K562 (cell line): ENCODE results near the gene LSP1.

Experiments
- CTCF ChIP-seq, 3 experiments: IDR thresholded peaks in 2 of 3; conservative IDR thresholded peaks in 1 of 3; 2 replicates each; pipeline ENCODE4 v1.5.1; 2011 to 2012; ENCODE audit warnings: low read length in 3 of 3, mild to moderate bottlenecking in 3 of 3, control low read depth in 2 of 3, improper control_type of control experiment in 1 of 3, inconsistent platforms in 1 of 3, low read depth in 1 of 3, mixed read lengths in 1 of 3, moderate library complexity in 1 of 3; ENCODE audit not compliant: insufficient read depth in 2 of 3
- DPF2 ChIP-seq: fragments of 450-650 bp; IDR thresholded peaks from 2 replicates; pipeline ENCODE4 v1.6.1; 2016
- E2F4 ChIP-seq: sonication (generic); formaldehyde crosslinking; IDR thresholded peaks from 2 replicates; pipeline ENCODE4 v1.8.0; 2022; ENCODE audit warnings: mild to moderate bottlenecking, low read depth, missing genetic modification reagents
- EP300 ChIP-seq: IDR thresholded peaks from 2 replicates; pipeline ENCODE4 v1.6.1; 2012; ENCODE audit warnings: low read length, improper control_type of control experiment
- FOS ChIP-seq: IDR thresholded peaks from 3 replicates; pipeline ENCODE4 v1.6.1; 2011; ENCODE audit not compliant: insufficient read length; ENCODE audit errors: extremely low read depth
- GTF3C2 ChIP-seq: IDR thresholded peaks from 3 replicates; pipeline ENCODE4 v1.6.1; 2011; ENCODE audit warnings: borderline replicate concordance, mild to moderate bottlenecking, moderate library complexity; ENCODE audit not compliant: insufficient read length; ENCODE audit errors: extremely low read depth
- MTF1 ChIP-seq: fragments of 250-450 bp; sonication (Bioruptor Pico); IDR thresholded peaks from 2 replicates; pipeline ENCODE4 v1.9.0; 2021; ENCODE audit warnings: moderate library complexity, mild to moderate bottlenecking, inconsistent platforms, borderline replicate concordance
- PHF8 ChIP-seq: fragments of 200-600 bp; sonication (generic); IDR thresholded peaks from 2 replicates; pipeline ENCODE4 v1.6.1; 2012; ENCODE audit warnings: mixed run types, mild to moderate bottlenecking, inconsistent platforms, low read length, moderate library complexity, borderline replicate concordance
- TAF15 ChIP-seq: fragments of 200-400 bp; formaldehyde crosslinking; IDR thresholded peaks from 2 replicates; pipeline ENCODE4 v1.6.1; 2017; ENCODE audit warnings: mild to moderate bottlenecking, low read depth, low read length, moderate library complexity
- ZNF3 ChIP-seq: fragments of 250-450 bp; sonication (Bioruptor Pico); IDR thresholded peaks from 2 replicates; pipeline ENCODE4 v1.5.0; 2021; ENCODE audit warnings: mild to moderate bottlenecking, moderate library complexity
- ZNF707 ChIP-seq: fragments of 250-450 bp; sonication (Bioruptor Pico); conservative IDR thresholded peaks from 2 replicates; pipeline ENCODE4 v1.8.0; 2022; ENCODE audit warnings: inconsistent platforms, mild to moderate bottlenecking, moderate library complexity
- TF ChIP-seq, protein P1 (sequence below): sonication (generic); formaldehyde crosslinking; IDR thresholded peaks from 2 replicates; pipeline ENCODE4 v1.4.0; 2020; ENCODE audit warnings: mild to moderate bottlenecking, missing genetic modification reagents

GRCh38 chr11:1828542-1828941, 24.3 kb upstream of the LSP1 start:
- TF ChIP-seq CTCF (IDR thresholded peaks at IDR 0.05 in 2 of 3, conservative IDR thresholded peaks at IDR 0.05 in 1 of 3; ENCODE audit: insufficient read depth in 2 of 3, low read depth in 1 of 3, low read length in 3 of 3) = no peak
- no peak for TF ChIP-seq DPF2
- TF ChIP-seq ZNF707 (CRISPR knock-in tag) = no peak
- TF ChIP-seq, protein P1, sequence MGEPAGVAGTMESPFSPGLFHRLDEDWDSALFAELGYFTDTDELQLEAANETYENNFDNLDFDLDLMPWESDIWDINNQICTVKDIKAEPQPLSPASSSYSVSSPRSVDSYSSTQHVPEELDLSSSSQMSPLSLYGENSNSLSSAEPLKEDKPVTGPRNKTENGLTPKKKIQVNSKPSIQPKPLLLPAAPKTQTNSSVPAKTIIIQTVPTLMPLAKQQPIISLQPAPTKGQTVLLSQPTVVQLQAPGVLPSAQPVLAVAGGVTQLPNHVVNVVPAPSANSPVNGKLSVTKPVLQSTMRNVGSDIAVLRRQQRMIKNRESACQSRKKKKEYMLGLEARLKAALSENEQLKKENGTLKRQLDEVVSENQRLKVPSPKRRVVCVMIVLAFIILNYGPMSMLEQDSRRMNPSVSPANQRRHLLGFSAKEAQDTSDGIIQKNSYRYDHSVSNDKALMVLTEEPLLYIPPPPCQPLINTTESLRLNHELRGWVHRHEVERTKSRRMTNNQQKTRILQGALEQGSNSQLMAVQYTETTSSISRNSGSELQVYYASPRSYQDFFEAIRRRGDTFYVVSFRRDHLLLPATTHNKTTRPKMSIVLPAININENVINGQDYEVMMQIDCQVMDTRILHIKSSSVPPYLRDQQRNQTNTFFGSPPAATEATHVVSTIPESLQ (CRISPR knock-in tag) = no peak
- no peak for TF ChIP-seq GTF3C2
- TF ChIP-seq TAF15 = no peak
- no peak for TF ChIP-seq E2F4
- no peak for TF ChIP-seq PHF8
- no peak for TF ChIP-seq MTF1 (CRISPR knock-in tag)
- TF ChIP-seq EP300 = no peak
- no peak for TF ChIP-seq ZNF3 (CRISPR knock-in tag)
- TF ChIP-seq FOS = no peak
